Neural progenitor cell (in vitro differentiated cells): Measurements from ENCODE around the gene PRDM16. TPM values are rescaled to one million over a fixed set of nuclear protein-coding genes. Genes with fewer than 3 reads are reported as not detected.

Source experiments
- DNase-seq: peaks from one replicate; pipeline ENCODE4 v3.0.0-alpha.2; 2016; ENCODE audit warnings: low spot score
- H2AFZ ChIP-seq: fragments of 200-600 bp; sonication (generic); replicated peaks from 2 replicates; pipeline ENCODE4 v1.6.1; 2016; ENCODE audit warnings: antibody characterized with exemption
- H3F3A ChIP-seq: fragments of 200-600 bp; sonication (generic); 2 replicates; pipeline ENCODE4 v1.6.1; 2016; ENCODE audit warnings: antibody characterized with exemption, low read depth
- H3K27ac ChIP-seq: fragments of 200-600 bp; sonication (generic); 2 replicates; pipeline ENCODE4 v1.5.1; 2016; ENCODE audit warnings: mild to moderate bottlenecking
- H3K27me3 ChIP-seq: fragments of 200-600 bp; sonication (generic); 2 replicates; pipeline ENCODE4 v1.6.1; 2016; ENCODE audit warnings: mild to moderate bottlenecking, moderate library complexity
- H3K36me3 ChIP-seq: fragments of 200-600 bp; sonication (generic); 2 replicates; pipeline ENCODE4 v1.5.1; 2016
- H3K4me1 ChIP-seq: fragments of 200-600 bp; sonication (generic); 2 replicates; pipeline ENCODE4 v1.6.1; 2016; ENCODE audit warnings: mixed run types
- H3K4me2 ChIP-seq: fragments of 200-600 bp; sonication (generic); 2 replicates; pipeline ENCODE4 v1.6.1; 2016
- H3K4me3 ChIP-seq: fragments of 200-600 bp; sonication (generic); 2 replicates; pipeline ENCODE4 v1.5.1; 2016
- H3K79me2 ChIP-seq: fragments of 200-600 bp; sonication (generic); 2 replicates; pipeline ENCODE4 v1.6.1; 2016; ENCODE audit warnings: low read depth
- H3K9ac ChIP-seq: fragments of 200-600 bp; sonication (generic); 2 replicates; pipeline ENCODE4 v1.6.1; 2016
- H3K9me3 ChIP-seq: fragments of 200-600 bp; sonication (generic); 2 replicates; pipeline ENCODE4 v1.5.1; 2016; ENCODE audit warnings: low read depth
- H4K20me1 ChIP-seq: fragments of 200-600 bp; sonication (generic); 2 replicates; pipeline ENCODE4 v1.6.1; 2016; ENCODE audit warnings: low read depth
- H3K27ac Mint-ChIP-seq: 3 replicates; pipeline ENCODE4 v1.8.0; 2021; ENCODE audit warnings: mixed read lengths
- H3K27me3 Mint-ChIP-seq: 2 replicates; pipeline ENCODE4 v1.8.0; 2022; ENCODE audit warnings: low read depth, mild to moderate bottlenecking, inconsistent platforms, moderate library complexity, mixed read lengths; ENCODE audit not compliant: insufficient read depth
- H3K36me3 Mint-ChIP-seq: 3 replicates; pipeline ENCODE4 v1.8.0; 2021; ENCODE audit warnings: mixed read lengths
- H3K4me1 Mint-ChIP-seq: 3 replicates; pipeline ENCODE4 v1.8.0; 2021; ENCODE audit warnings: mixed read lengths
- H3K4me3 Mint-ChIP-seq: 3 replicates; pipeline ENCODE4 v1.8.0; 2021; ENCODE audit warnings: mild to moderate bottlenecking, moderate library complexity, mixed read lengths
- H3K9me3 Mint-ChIP-seq: 3 replicates; pipeline ENCODE4 v1.8.0; 2020; ENCODE audit warnings: mixed read lengths
- EZH2 ChIP-seq: fragments of 200-600 bp; sonication (generic); IDR thresholded peaks from 2 replicates; pipeline ENCODE4 v1.6.1; 2017; ENCODE audit warnings: antibody characterized with exemption, mild to moderate bottlenecking, moderate library complexity
- EZH2phosphoT487 ChIP-seq: fragments of 200-600 bp; sonication (generic); IDR thresholded peaks from 2 replicates; pipeline ENCODE4 v1.6.1; 2017; ENCODE audit warnings: antibody characterized with exemption
- total RNA-seq: library from RNA; depleted of rRNA; stranded (reverse); fragments of >200 nt; gene quantifications from 2 replicates; pipeline ENCODE4 v1.2.3, GENCODE V29; 2015; ENCODE audit warnings: low replicate concordance
- TF ChIP-seq, protein P1 (sequence below): fragments of 200-600 bp; sonication (generic); IDR thresholded peaks from 2 replicates; pipeline ENCODE4 v1.5.1; 2017; ENCODE audit warnings: antibody characterized with exemption, mild to moderate bottlenecking

The PRDM16 gene
- total RNA-seq, 1 donor from 2014 or later, result 1.9 TPM

DNA sequence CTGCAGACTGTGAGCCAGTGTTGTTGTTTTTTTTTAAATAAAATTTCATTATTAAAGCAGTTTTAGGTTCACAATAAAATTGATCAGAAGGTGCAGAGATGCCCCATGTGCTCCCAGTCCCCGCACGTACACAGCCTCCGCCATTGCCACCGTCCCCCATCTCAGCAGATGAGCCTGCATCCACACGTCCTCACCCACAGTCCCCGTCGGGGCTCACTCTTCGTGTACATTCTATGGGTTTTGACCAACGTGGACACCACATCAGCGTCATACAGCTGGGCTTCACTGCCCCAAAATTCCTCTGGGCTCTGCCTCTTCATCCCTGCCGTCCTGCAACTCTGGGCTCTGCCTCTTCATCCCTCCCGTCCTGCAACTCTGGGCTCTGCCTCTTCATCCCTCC is 373.9 kb downstream of the PRDM16 start:
- no peak overlapping the region for H3K27ac ChIP-seq

DNA sequence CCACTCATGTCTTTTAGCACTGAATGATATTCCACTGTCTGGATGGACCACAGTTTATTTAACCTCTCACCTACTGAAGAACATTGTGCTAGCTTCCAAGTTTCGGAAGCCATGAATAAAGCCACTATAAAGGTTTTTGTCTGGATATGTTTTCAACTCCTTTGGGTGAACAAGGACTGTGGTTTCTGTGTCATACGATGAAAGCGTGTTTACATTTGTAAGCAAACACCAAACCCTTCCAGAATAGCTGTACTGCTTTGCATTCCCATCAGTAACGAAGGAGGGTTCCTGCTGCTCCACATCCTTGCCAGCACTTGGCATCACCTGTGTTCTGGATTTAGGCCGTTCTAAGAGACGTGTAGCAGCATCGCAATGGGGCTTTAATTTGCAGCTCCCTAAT is 374.8 kb downstream of the PRDM16 start:
- TF ChIP-seq, protein P1, sequence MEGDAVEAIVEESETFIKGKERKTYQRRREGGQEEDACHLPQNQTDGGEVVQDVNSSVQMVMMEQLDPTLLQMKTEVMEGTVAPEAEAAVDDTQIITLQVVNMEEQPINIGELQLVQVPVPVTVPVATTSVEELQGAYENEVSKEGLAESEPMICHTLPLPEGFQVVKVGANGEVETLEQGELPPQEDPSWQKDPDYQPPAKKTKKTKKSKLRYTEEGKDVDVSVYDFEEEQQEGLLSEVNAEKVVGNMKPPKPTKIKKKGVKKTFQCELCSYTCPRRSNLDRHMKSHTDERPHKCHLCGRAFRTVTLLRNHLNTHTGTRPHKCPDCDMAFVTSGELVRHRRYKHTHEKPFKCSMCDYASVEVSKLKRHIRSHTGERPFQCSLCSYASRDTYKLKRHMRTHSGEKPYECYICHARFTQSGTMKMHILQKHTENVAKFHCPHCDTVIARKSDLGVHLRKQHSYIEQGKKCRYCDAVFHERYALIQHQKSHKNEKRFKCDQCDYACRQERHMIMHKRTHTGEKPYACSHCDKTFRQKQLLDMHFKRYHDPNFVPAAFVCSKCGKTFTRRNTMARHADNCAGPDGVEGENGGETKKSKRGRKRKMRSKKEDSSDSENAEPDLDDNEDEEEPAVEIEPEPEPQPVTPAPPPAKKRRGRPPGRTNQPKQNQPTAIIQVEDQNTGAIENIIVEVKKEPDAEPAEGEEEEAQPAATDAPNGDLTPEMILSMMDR, result no peak
- TF ChIP-seq EZH2 (no peak), EZH2phosphoT487 (no peak)
- H4K20me1 ChIP-seq, result no peaks in the 10 kb centered on the region
- peaks cover 4% of the 10 kb centered on the region for H3K27me3 Mint-ChIP-seq
- H3K27me3 ChIP-seq, result no peaks in the 10 kb centered on the region
- no peak overlapping the region for H3K9ac ChIP-seq
- H3K36me3 ChIP-seq, result no peaks in the 10 kb centered on the region
- no peak overlapping the region for H3K4me3 ChIP-seq
- no peaks in the 10 kb centered on the region for H3K36me3 Mint-ChIP-seq
- H3K79me2 ChIP-seq, result no peaks in the 10 kb centered on the region
- no peak overlapping the region for H3K4me3 Mint-ChIP-seq
- H3K4me2 ChIP-seq, result no peak overlapping the region
- DNase-seq, result no peak
- peaks cover 5% of the 10 kb centered on the region for H3F3A ChIP-seq
- no peak overlapping the region for H3K27ac ChIP-seq
- H2AFZ ChIP-seq, result no peak overlapping the region
- H3K9me3 Mint-ChIP-seq, result peaks cover 6% of the 10 kb centered on the region
- H3K4me1 Mint-ChIP-seq, result peaks cover 17% of the 10 kb centered on the region
- no peaks in the 10 kb centered on the region for H3K9me3 ChIP-seq
- H3K4me1 ChIP-seq, result peaks cover 21% of the 10 kb centered on the region
- no peak overlapping the region for H3K27ac Mint-ChIP-seq

More for the DNA sequence above, 373.9 kb downstream of the PRDM16 start:
- Histone ChIP-seq H4K20me1 (no peaks in the 10 kb centered on the region), H3K4me2 (no peak overlapping the region), H3K79me2 (no peaks in the 10 kb centered on the region), H3F3A (peaks cover 5% of the 10 kb centered on the region), H3K4me1 (peaks cover 21% of the 10 kb centered on the region), H2AFZ (no peak overlapping the region), H3K9me3 (no peaks in the 10 kb centered on the region), H3K27me3 (no peaks in the 10 kb centered on the region), H3K9ac (no peak overlapping the region), H3K4me3 (no peak overlapping the region), H3K36me3 (no peaks in the 10 kb centered on the region)
- TF ChIP-seq, protein P1, result no peak
- TF ChIP-seq EZH2 (no peak), EZH2phosphoT487 (no peak)
- H3K36me3 Mint-ChIP-seq, result no peaks in the 10 kb centered on the region
- DNase-seq, result no peak
- H3K27ac Mint-ChIP-seq, result peak overlapping the region; percentile 76
- H3K4me3 Mint-ChIP-seq, result no peak overlapping the region
- peaks cover 4% of the 10 kb centered on the region for H3K27me3 Mint-ChIP-seq
- H3K9me3 Mint-ChIP-seq, result peaks cover 6% of the 10 kb centered on the region
- H3K4me1 Mint-ChIP-seq, result peaks cover 17% of the 10 kb centered on the region

DNA sequence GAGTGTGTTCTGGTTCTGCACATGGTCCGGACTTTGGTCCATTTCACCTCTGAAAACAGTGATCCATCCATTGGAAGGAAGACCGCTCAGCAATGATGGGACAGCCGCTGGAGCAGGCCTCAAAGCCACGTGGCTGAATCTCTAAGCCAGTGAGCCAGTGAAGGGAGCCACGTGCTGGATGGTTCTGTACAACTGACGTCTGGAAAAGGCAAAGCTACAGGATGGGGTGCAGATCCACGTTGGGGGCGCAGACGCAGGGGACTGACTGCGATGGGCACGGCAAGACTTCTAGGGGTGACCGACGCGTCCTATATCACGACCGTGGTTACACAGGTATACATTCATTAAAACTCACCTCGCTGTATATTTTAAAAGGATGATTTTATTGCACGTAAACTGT is 375.3 kb downstream of the PRDM16 start:
- H4K20me1 ChIP-seq, result no peaks in the 10 kb centered on the region
- no peak overlapping the region for H3K4me2 ChIP-seq
- Mint-ChIP-seq H3K9me3 (peaks cover 6% of the 10 kb centered on the region), H3K27me3 (peaks cover 4% of the 10 kb centered on the region), H3K36me3 (no peaks in the 10 kb centered on the region), H3K4me3 (no peak overlapping the region), H3K4me1 (peaks cover 17% of the 10 kb centered on the region), H3K27ac (no peak overlapping the region)
- no peaks in the 10 kb centered on the region for H3K79me2 ChIP-seq
- H3K9me3 ChIP-seq, result no peaks in the 10 kb centered on the region
- H3K4me1 ChIP-seq, result peaks cover 21% of the 10 kb centered on the region
- no peak overlapping the region for H3K4me3 ChIP-seq
- no peaks in the 10 kb centered on the region for H3K27me3 ChIP-seq
- no peak overlapping the region for H3K27ac ChIP-seq
- TF ChIP-seq, protein P1, result no peak
- no peak for TF ChIP-seq EZH2
- TF ChIP-seq EZH2phosphoT487, result no peak
- peaks cover 5% of the 10 kb centered on the region for H3F3A ChIP-seq
- no peak for DNase-seq
- H3K9ac ChIP-seq, result no peak overlapping the region
- no peak overlapping the region for H2AFZ ChIP-seq
- H3K36me3 ChIP-seq, result no peaks in the 10 kb centered on the region
